Stimulated activated CD8-positive, alpha-beta memory T cell treated with anti-CD3 and anti-CD28 coated beads, Interleukin-12 subunit alpha, Interleukin-12 subunit beta, amount 100 ng/mL, for 1 hour (primary cell): ENCODE results near the gene TANK.
"Not testable (repeated sequence)": the region's sequence is repeated elsewhere in the genome, so short reads cannot be mapped to it uniquely, and the experiment has no call there.

Experiments used
- DNase-seq: peaks from one replicate; pipeline ENCODE4 v3.0.0-alpha.2; 2020; ENCODE audit warnings: low read depth

Gene TANK

GRCh38 chr2:161166538-161167409, 6.5 kb downstream of the TANK start:
- no peak for DNase-seq

DNA sequence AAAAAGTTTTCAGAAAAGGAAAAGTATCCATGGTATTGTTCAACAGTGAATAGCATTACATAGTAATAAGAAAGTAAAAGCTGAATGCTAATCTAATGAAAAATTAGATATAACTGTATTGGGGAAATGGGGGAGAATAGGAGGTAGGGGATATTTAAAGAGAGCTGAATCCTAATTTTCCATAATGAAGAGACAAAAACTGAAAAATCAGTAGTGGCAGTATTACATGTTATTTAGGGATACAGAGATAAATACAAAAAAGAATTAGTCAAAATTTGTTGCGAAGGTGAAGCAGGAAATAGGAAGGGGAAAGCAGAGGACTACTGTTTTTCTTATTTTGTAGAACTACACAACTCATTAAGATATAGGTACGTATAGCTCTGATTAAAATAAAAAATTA, 9.1 kb downstream of the TANK start:
- no peak for DNase-seq

- no peak for DNase-seq
These were observed 10.1 kb downstream of the TANK start for GRCh38 chr2:161170377-161170776.

- no peak for DNase-seq
These were observed 11.0 kb downstream of the TANK start for GRCh38 chr2:161170958-161171932.

- DNase-seq, result no peak
These were observed 12.8 kb downstream of the TANK start for GRCh38 chr2:161172901-161173540.

DNA sequence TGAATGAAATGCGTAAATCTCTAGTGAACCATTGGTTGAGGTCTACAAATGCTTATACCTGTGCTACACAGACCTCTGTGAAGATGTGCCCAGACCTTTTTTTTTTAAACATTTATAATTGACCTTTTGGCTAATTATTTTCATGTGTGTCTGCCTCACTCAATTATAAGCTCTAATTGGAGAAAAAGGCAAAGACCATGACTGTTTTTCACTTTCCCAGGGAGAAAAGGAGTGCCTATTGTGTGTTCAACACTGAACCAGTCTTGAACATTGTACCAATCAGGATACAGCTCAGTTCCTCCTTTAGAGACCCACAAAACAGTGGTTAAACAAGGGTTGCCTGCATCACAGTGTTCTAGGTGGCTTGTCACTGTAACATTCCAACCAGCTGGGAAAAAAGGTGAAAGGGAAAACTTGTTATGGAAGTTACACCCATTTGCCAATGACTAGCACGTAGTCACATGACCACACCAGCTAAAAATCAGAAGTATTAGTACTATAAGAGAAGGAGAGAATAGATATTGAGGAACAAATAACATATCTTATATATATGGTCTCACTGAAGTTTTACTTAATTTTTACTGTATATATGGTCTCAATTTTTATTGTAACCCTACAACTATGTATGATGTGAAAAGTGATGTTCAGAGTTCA, 13.4 kb downstream of the TANK start:
- no peak for DNase-seq

DNA sequence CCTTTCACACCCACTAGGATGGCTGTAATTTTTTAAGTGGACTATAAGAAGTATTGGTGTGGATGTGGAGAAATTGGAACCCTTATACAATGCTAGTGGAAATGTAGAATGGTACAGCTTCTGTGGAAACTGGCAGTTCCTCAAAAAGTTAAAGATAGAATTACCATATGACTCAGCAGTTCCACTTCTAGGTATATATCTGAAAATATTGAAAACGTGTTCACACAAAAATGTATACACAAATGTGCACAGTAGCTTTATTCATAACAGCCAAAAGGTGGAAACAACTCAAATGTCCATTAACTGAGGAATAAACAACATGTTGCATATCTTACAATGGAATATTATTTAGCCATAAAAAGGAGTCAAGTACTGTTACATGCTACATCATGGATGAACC, 17.7 kb downstream of the TANK start:
- no peak for DNase-seq

GRCh38 chr2:161178756-161179155, 18.5 kb downstream of the TANK start:
- DNase-seq, result no peak

DNA sequence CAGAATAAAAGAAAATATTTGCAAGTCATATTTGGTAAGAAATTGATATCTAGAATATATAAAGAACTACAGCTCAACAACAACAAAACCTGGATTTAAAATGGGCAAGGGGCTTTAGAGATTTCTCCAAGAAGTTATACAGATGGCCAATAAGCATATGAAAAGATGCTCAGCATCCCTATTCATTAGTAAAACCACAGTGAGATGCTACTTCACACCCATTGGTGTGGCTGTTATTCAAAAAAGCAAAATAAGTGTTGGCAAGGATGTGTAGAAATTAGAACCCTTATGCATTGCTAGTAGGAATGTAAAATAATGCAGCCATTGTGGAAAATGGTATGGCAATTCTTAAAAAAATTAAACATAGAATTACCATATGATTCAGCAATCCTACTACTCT, 29.8 kb downstream of the TANK start:
- DNase-seq, result no peak

DNA sequence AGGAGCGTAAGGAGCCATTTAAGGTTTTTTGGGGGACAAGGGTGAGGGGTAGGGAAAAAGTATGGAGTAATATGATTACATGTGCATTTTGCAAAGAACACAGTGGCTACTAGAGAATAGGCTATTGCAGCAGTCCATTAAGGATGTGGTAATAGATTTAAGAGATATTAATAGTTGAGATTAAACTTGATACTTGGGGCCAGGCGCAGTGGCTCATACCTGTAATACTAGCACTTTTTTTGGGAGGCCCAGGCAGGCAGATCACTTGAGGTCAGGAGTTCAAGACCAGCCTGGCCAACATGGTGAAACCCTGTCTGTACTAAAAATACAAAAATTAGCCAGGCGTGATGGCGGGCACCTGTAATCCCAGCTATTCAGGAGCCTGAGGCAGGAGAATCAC, 35.4 kb downstream of the TANK start:
- not testable (repeated sequence) for DNase-seq

DNA sequence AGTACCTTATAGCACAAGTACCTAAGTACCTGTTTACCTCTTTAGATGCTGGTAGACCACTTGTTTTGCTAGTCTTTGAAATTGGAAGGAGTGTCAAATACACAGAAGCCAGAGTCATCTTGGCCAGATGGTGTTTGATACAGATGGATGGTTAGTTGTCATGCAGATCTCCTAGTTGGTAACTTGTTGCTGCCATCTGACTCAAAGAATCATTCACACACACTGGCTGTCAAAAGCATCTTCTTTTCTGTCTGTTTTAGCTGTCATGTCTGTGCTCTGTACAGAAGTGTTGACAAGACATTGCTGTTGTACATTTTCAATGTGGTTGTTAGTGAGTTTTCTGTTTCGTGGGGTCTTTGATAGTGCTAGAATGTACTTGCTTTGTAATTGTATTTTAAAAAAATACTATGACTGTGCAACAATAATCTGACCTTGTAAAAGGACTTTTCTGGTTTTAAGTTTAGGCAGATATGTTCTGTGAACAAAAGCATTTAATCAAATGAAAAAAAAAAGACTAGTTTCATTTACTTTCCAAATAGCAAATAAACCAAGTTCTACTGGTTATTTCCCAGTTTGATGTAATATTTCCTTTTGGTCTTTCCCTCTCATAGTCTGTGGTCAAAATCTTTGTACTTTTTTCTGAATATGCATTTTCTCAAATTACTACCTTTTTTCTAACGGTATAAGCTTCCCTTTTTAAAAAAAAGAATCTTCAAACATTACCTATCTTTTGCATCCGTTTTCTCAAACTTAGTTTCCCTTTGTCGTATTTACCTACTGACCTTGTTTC, 39.9 kb downstream of the TANK start:
- DNase-seq, result no peak

DNA sequence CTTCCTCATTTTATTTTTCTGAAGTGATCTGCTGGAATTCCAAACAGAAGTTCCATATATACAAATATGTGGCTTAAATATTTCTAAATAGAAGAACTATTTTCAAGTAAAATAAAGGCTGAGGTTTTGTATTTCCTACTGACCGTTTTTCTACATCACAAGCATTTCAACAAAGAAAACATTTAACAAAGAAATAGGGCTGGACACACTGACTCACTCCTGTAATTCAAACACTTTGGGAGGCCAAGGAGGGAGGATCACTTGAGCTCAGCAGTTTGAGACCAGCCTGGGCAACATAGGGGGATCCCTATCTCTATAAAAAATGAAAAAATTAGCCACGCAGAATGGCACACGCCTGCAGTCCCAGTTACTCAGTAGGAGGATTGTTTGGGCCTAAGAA, 44.6 kb downstream of the TANK start:
- no peak for DNase-seq

GRCh38 chr2:161206471-161207032, 46.3 kb downstream of the TANK start:
- no peak for DNase-seq

GRCh38 chr2:161207941-161208340, 47.7 kb downstream of the TANK start:
- no peak for DNase-seq

GRCh38 chr2:161208527-161209139, 48.4 kb downstream of the TANK start:
- no peak for DNase-seq

GRCh38 chr2:161209902-161210301, 49.7 kb downstream of the TANK start:
- no peak for DNase-seq

- no peak for DNase-seq
These were observed 57.5 kb downstream of the TANK start for GRCh38 chr2:161217597-161218185.

GRCh38 chr2:161219211-161219610, 59.0 kb downstream of the TANK start:
- no peak for DNase-seq

- DNase-seq, result no peak
These were observed 63.0 kb downstream of the TANK start for GRCh38 chr2:161223139-161223732.
